NOMO-1 (cell line): Measurements from ENCODE around the gene MARCHF7.
"Not testable (repeated sequence)": the region's sequence is repeated elsewhere in the genome, so short reads cannot be mapped to it uniquely, and the experiment has no call there.

ENCODE experiments used
- DNase-seq, 2 experiments: peaks; one replicate each; lab custom pipeline; 2025; ENCODE audit not compliant: unreplicated experiment in 2 of 2; lab: John Stamatoyannopoulos, UW

MARCHF7 gene, protein sequence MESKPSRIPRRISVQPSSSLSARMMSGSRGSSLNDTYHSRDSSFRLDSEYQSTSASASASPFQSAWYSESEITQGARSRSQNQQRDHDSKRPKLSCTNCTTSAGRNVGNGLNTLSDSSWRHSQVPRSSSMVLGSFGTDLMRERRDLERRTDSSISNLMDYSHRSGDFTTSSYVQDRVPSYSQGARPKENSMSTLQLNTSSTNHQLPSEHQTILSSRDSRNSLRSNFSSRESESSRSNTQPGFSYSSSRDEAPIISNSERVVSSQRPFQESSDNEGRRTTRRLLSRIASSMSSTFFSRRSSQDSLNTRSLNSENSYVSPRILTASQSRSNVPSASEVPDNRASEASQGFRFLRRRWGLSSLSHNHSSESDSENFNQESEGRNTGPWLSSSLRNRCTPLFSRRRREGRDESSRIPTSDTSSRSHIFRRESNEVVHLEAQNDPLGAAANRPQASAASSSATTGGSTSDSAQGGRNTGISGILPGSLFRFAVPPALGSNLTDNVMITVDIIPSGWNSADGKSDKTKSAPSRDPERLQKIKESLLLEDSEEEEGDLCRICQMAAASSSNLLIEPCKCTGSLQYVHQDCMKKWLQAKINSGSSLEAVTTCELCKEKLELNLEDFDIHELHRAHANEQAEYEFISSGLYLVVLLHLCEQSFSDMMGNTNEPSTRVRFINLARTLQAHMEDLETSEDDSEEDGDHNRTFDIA

DNA sequence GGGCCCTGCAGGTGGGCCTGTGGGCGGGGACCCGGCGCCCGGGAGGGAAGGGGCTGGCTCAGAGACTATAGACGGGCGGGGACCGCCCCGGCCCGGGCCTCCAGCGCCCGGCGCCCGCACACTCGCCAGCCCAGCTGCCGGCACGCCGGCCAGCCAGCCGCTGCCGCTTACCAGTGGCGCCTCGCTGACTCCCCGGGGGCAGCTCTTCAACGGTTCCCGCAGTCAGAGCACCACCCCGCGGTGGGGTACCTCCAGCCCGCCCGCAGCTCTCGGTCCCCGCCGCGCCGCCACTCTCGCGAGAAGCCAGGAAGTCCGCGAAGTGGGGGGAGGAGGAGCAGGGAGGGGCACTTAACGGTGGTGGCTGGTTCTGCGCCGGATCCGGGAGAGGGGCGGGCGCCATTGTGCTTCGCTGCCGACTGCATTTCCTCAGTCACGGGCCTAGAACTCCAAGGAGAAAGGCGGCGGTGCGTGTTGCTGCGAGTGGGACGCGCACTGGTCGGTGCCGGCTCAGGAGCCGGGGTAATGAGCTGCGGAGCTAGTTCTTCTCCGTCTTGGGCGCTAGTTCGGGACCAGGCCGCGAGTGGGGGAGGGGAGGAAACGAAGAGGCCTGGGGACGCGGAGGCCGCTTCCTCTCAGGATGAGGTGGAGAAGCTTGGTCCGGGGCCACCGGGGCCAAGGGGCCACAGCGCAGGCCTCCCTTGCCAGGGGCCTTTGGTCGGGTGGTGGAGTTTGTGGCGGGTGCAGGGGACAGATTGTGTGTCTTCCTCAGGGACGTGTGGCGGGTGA is at the start of gene MARCHF7:
Gene MARCHF7 (plus strand): TSS at position 364 of the 786 bp plus-strand sequence. CDS start 16,517 bp downstream, outside the sequence.
- DNase-seq = peak; percentile 95 to 98

DNA sequence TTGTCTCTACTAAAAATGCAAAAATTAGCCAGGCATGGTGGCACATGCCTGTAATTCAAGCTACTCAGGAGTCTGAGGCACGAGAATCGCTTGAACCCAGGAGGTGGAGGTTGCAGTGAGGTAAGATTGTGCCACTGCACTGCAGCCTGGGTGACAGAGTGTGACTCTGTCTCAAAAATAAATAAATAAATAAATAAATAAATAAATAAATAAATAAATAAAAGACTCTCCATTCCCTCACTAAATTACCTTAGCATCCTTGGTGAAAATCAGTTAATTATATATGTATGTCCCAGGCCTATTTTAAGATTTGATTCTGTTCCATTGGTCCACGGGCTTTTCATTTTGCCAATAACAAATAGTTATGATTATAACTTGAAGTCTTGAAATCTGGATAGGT is 44.9 kb upstream of the MARCHF7 start:
- DNase-seq = not testable (repeated sequence)

DNA sequence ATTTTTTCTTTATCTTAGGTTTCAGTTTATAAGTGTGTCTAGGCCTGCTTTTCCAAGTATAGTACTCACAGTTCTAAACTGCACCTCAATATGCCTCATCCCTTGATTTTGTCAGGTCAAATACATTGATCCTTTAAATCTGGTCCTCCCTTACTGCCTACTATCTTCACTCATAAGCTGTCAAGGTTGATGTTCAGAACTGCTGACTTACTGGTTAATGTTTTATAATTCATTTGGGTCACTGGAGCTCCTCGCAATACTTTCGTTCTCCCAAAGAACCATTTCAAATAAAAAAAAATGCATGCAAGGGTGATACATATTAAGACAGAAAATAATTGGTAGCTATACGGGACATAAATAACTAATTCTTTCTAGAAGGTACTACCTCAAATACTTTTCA is 41.3 kb upstream of the MARCHF7 start:
- no peak for DNase-seq

DNA sequence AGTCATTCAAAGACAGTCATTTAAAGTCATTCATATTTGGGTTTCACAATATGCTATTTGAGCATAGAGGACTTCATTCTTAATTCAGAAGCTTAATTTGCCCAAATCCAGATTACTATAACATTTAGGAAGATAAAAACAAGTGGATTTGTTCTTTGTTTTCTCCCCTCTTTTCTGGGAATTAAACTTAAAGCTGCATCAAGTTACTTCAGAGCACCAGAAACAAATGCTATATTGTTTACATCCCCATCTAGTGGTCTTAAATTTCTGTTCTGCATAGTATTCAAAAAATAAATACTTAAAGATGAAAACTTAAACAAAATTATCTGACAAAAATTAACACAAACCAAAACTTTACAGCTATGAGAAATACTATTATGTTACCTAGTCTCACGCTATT is 34.7 kb upstream of the MARCHF7 start:
- DNase-seq = peak in 1 of 2 experiments; percentile 43

DNA sequence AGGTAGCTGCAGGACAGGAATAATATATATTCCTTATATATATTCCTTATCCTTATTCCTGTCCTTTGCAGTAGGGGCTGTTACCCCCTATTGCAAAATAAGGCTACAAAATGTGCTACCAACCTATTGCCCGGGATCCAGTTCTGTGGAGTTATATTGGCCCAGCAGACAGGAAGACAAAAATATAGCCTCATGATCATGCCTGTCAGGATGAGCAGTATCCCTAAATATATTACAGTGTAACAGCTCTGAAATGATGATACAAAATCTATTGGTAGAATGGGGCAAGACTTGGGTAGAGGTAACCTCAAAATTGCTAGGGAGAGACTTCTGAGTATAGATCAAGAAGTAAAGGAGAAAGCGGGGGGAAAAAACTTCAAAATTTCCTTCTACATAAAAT is 31.6 kb upstream of the MARCHF7 start:
- no peak for DNase-seq

DNA sequence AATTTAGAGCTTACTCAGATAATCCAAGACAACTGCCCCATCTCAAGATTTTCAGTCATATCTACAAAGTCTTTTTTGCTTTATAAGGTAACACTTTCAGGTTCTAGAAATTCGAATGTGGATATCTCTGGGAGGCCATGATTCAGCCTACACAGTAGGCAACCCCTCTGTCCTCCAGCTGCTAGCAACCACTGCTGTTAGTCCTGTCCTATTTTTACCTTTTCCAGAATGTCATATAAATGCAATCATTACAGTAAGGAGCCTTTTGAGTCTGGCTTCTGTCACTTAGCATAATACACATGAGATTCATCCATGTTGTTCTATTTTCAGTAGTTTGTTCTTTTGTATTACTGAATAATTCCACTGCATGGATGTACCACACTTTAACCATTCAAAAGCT is 28.5 kb upstream of the MARCHF7 start:
- no peak for DNase-seq

DNA sequence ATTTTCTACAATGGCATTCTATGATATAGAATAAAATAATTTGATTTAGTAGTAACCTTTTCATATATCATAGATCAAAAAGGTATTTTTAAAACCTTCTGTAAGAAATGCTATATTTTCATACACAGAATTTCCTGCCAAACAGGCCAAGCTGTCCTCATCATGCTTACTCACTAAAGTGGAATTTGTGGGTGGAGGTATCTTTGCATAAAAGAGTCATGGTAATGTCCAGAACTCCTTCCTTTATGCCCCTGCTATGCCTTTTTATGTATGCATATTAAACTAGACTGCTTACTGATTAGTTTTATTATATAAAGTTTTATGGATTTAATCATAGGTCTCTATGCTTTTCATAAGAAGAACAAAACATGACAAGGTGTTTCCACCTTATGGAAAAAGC is 27.5 kb upstream of the MARCHF7 start:
- no peak for DNase-seq

DNA sequence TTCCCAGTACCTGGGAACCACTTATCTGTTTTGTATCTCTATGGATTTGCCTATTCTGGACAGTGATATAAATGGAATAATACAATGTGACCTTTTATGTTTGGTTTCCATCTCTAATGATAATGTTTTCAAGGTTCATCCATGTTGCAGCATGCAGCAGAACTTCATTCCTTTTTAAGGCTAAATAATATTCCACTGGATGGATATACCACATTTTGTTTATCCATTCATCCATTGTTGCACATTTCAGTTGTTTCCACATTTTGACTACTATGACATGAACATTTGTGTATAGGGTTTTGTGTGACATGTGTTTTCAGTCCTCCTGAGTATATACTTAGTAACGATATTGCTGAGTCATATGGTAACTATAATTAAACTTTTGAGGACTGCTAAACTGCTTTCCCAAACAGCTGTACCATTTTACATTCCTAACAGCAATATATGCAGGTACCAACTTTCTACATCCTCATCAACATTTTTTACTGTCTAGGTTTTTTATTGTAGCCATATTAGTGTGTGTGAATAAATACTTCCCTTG is 17.7 kb upstream of the MARCHF7 start:
- DNase-seq = no peak

DNA sequence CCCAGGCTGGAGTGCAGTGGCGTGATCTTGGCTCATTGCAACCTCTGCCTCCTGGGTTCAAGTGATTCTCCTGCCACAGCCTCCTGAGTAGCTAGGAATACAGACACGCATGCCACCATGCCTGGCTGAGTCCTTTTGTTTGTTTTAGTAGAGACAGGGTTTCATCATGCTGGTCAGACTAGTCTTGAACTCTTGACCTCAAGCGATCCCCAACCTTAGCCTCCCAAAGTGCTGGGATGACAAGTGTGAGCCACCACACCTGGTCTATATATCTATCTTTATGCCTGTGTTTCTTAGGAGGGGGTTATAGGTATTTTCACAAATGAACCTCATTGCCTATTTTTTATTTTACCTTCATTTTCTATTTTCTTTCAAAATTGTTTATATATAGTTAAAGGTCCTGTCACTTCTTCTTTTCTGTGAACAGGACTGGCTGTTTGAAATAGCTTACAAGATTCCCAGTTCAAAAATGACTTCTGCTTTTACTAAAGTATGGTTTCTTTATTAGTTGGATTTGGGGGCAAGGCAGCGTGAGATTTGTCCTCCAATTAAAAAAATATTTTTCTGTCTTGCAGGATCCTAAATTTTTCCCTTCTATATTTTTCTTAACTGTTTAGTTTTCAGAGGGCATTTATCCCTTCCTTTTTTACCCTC is 16.4 kb upstream of the MARCHF7 start:
- peak; percentile 27 to 89 for DNase-seq

DNA sequence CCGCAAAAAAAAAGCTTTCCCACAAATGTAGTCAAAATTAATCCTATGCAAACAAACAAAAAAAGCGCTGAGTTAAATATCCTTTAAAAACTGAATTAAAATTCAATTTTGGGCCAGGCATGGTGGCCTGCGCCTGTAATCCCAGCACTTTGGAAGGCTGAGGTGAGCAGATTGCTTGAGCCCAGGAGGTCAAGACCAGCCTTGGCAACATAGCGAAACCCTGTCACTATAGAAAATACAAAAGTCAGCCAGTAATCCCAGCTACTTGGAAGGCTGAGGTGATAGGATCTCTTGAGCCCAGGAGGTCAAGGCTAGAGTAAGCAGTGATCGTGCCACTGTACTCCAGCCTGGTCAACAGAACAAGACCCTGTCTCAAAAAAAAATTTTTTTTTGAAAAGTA is 8.8 kb upstream of the MARCHF7 start:
- DNase-seq = no peak

DNA sequence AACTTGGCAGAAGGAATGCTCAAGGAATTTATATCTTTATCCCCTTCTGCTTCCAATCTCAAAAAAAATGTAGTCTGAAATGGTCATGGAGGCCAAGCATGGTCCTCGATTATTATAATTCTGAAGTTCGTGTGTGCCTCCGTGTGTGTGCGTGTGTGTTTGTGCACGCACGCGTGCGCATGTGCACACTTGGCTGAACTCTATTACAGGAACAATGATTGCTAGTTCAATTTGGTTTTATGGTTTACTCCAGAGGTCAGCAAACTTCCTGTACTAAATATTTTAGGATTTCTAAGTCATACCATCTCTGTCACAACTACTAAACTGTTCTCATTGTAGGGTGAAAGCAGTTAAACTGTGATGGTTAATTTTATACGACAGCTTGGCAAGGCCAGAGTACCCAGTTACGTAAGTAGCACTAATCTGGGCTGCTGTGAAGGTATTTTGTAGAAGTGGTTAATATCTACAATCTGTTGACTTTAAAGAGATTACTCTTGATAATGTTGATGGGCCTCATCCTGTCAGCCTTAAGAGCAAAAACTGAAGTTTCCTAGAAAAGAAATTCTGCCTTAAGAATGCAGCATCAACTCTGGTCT is 5.8 kb upstream of the MARCHF7 start:
- DNase-seq = peak; percentile 50 to 65

DNA sequence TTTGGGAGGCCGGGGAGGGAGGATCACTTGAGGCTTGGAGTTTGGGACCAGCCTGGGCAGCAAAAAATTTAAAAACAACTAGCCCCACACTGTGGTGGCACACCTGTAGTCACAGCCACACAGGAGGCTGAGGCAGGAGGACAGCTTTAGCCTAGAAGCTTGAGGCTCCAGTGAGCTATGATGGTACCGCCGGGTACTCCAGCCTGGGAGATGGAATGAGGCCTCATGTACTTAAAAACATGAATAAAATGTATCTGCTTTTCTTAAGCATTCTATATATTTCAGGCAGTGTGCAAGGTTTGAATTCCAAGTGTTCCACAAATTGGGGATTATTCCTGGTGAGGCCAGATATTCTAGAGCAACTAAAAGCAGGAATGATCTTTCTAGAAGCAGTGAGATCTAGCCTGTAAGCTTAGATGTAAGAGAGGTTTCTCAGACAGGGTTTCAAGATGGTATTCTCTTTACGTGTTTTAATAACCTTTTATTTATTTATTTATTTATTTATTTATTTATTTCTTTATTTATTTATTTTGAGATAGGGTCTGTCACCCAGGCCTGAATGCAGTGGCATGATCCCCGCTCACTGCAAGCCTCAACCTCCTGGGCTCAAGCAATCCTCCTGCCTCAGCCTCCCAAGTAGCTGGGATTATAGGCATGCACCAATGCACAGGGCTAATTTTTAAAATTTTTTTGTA is 4.1 kb upstream of the MARCHF7 start:
- DNase-seq = no peak

DNA sequence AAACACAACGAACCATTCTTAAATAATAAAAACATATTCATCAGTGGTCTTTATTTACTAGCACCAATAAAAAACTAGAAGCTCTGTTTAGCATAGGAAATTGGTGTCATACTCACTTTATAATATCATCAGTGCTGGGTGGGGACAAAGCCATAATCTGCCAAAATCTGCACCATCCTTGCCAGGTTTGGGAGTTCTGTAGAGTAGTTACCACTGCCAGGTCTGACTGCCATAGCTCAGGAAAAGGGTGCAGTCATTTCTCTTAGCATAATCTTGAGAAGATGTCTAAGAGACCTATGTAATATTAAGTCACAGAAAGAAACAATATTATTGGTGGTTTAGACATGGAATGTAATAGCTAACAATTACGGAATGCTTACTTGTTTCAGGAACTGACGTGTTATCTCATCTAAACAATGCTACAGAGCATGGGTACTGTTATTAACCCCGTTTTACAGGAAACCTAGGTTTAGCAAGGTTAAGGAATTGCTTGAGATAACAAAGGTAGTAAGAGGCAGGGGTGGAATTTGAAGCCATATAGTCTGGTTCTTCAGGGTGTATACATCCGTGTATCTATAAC is 1.6 kb upstream of the MARCHF7 start:
- DNase-seq = peak in 1 of 2 experiments; percentile 19

DNA sequence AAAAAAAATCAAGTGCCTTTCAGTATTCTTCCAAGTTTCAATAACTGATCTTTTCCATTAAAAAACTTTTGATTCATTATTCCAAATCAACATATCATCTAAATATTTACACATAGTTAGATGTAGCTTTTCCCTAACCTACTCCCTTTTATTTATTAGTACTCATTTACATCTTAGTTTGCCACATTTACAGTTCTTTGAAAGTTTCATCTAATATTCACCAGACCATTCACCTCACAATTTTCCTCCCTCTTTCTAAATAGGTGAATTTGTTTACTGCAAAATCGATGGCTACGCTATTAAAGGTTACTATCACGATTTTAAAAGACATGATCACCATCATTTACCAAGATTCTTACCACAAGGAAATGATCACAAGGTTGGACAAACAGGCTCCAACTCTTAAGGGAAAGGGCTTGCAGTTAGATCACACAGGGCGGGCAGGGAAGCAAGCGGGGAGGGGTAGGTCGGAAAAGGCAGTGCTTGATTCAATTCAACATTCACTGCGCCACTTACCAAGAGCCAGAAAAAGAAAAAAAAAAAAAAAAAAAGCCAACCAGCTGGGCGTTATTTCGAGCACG is 654 bp upstream of the MARCHF7 start:
- no peak for DNase-seq

DNA sequence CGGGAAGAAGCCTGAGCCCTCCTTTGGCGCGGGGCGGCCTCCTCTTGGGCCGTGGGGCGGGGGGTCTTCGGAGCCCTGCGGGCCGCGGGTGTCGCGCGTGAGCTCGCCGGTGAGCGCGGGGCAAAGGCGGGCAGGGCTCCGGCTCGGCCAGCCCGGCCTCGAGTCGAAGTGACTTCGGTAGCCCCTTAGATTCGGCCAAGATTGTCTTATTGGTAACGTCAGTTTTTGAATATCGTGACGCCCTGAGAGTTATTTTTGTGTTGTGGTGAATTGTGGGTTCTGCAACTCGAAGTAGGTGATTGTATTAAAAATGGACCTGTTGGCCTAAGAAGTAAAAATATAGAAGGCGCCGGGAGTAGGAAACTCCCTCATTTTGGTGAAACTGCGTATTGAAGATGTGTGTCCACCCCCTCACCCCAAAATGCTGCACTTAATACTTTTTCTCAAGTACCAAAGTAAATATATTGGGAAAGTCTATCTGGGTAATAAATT is 669 bp downstream of the MARCHF7 start:
- DNase-seq = peak in 1 of 2 experiments; percentile 39

DNA sequence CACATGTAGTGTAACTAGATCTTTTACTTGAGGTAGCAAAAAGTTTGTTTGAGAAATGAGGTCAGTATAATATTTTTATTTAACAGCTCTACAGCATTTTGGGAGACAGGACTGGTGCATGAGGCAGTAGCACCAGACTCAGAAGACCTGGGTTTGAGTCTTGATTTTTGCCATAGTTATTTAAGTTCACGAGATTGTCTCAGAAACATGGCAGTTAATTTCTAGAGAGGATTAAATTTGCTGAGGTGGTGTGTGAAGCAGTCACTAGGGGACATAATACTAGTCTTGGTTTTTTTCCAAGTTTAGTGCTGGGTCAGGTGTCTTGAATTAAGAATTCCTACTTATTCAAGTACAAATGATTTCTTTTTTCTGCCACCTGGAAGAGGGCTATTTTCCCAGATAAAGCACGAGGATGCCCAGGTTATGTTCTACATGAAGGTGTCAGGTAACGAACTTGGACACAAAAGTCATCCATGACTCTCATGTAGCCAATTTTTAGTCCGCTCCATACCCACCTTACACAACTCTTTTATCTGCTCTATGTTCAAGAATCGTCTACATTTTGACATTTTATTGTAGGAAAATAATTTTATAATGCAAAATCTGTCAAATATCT is 1.4 kb downstream of the MARCHF7 start:
- peak in 1 of 2 experiments; percentile 39 for DNase-seq

DNA sequence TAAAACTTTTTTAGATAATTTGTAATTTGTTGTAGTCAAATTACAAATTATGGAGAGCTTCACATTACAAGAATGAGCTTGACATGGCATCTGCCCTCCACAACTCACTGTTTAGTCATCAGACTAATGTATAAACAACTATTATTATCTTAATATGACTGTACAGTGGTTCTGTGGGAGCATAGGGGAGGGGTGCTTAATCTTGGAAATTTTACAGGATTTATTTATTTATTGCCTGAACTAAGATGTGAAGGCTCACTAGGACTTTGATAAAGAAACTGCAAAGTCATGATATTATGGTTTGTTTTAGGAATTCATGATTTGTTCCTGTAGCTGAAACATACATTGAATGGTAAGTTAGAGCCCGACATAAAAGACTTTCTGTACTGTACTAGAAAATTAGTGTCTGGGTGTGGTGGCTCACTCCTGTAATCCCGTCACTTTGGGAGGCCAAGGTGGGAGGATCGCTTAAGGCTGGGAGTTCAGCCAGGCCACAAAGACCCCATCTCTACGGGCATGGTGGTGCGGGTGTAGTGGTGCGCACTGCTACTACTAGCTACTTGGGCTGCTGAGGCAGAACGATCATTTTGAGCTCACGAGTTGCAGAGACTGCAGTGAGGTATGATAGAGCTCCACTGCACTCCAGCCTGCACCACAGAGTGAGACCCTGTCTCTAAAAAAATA is 2.1 kb downstream of the MARCHF7 start:
- DNase-seq = no peak

DNA sequence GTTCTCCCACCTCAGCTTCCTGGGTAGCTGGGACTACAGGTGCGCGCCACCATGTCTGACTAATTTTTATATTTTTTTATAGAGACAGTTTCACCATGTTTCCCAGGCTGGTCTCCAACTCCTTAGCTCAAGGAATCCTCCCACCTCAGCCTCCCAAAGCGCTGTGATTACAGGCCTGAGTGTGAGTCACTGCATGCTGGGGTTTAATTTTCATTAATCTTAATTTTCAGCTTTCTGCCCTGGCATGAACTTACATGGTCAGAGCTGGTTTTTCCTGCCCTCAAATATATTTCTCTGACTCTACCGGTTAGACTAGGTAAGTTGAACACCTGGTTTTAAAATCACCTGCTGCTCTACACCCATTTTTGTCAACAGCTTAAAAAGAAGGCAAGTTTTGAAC is 3.1 kb downstream of the MARCHF7 start:
- DNase-seq = no peak
